ENCODE results near the gene C21orf58. TPM values are rescaled to one million over a fixed set of nuclear protein-coding genes. Genes with fewer than 3 reads are reported as not detected.

The C21orf58 gene
- polyA plus RNA-seq, 3 donors, result 0.15 to 0.73 (median 0.21) TPM

GRCh38 chr21:46357684-46358425 lies 34.2 kb upstream of the C21orf58 start:
- Histone ChIP-seq H3K4me2 (replicated peaks; ENCODE audit: extremely low read depth, low read length, poor library complexity, severe bottlenecking) (no peak overlapping the region), H3K36me3 (replicated peaks in 1 of 2; ENCODE audit: control insufficient read depth in 1 of 2, insufficient read depth in 2 of 2, low read length in 2 of 2) (peaks cover 71 to 88% of the 10 kb centered on the region in 2 donors), H3K27ac (ENCODE audit: low read depth in 1 of 2, low read length in 2 of 2) (no peak overlapping the region), H3K79me2 (ENCODE audit: insufficient read depth, low read length) (no peaks in the 10 kb centered on the region), H3K9ac (ENCODE audit: insufficient read depth, low read length, poor library complexity, severe bottlenecking) (no peak overlapping the region), H3K9me3 (replicated peaks in 1 of 2; ENCODE audit: control insufficient read depth in 1 of 2, insufficient read depth in 1 of 2, low read length in 2 of 2) (no peaks in the 10 kb centered on the region), H3K4me3 (replicated peaks in 1 of 3; ENCODE audit: low read depth in 2 of 3, low read length in 3 of 3) (no peak overlapping the region), H4K20me1 (ENCODE audit: insufficient read depth, low read length) (no peaks in the 10 kb centered on the region), H3K27me3 (ENCODE audit: control insufficient read depth in 2 of 2, insufficient read depth in 2 of 2, low read length in 2 of 2) (no peaks in the 10 kb centered on the region), H2AFZ (ENCODE audit: insufficient read depth, low read depth, low read length, poor library complexity, severe bottlenecking) (no peak overlapping the region), H3K4me1 (ENCODE audit: control insufficient read depth in 1 of 2, insufficient read depth in 2 of 2, low read length in 2 of 2) (no peaks in the 10 kb centered on the region)
- 96% methylated on average over 19 of the region's 19 CpGs for WGBS (ENCODE audit: insufficient coverage)
- H3K9me3 Mint-ChIP-seq, result peaks cover 0 to 5% (median 0%) of the 10 kb centered on the region in 7 donors
- intact Hi-C loops (cut with micrococcal nuclease), result no loop called here
- TF ChIP-seq CTCF (IDR thresholded peaks at IDR 0.05), result no peak
- H3K27ac Mint-ChIP-seq, result peak overlapping the region in 2 of 7 donors; percentile 37 to 45
- H3K4me1 Mint-ChIP-seq, result no peaks in the 10 kb centered on the region
- H3K36me3 Mint-ChIP-seq, result peaks cover 76 to 97% of the 10 kb centered on the region in 2 donors
- peaks cover 0 to 3% (median 0%) of the 10 kb centered on the region in 3 donors for H3K27me3 Mint-ChIP-seq (ENCODE audit: low read depth in 3 of 3)
- DNase-seq, result no peak
- no peak overlapping the region for H3K4me3 Mint-ChIP-seq

GRCh38 chr21:46357335-46357604 lies 33.6 kb upstream of the C21orf58 start:
- peaks cover 74 to 88% of the 10 kb centered on the region in 2 donors for H3K36me3 ChIP-seq (replicated peaks in 1 of 2; ENCODE audit: control insufficient read depth in 1 of 2, insufficient read depth in 2 of 2, low read length in 2 of 2)
- Mint-ChIP-seq H3K9me3 (peaks cover 0 to 5% (median 0%) of the 10 kb centered on the region in 7 donors), H3K4me3 (no peak overlapping the region), H3K27me3 (ENCODE audit: low read depth in 3 of 3) (peaks cover 0 to 3% (median 0%) of the 10 kb centered on the region in 3 donors), H3K36me3 (peaks cover 78 to 97% of the 10 kb centered on the region in 2 donors), H3K4me1 (no peaks in the 10 kb centered on the region), H3K27ac (peak overlapping the region in 1 of 7 donors; percentile 37)
- H3K4me3 ChIP-seq (replicated peaks in 1 of 3; ENCODE audit: low read depth in 2 of 3, low read length in 3 of 3), result no peak overlapping the region
- no peaks in the 10 kb centered on the region for H3K27me3 ChIP-seq (ENCODE audit: control insufficient read depth in 2 of 2, insufficient read depth in 2 of 2, low read length in 2 of 2)
- H3K9ac ChIP-seq (ENCODE audit: insufficient read depth, low read length, poor library complexity, severe bottlenecking), result no peak overlapping the region
- no peak overlapping the region for H2AFZ ChIP-seq (ENCODE audit: insufficient read depth, low read depth, low read length, poor library complexity, severe bottlenecking)
- no peaks in the 10 kb centered on the region for H3K79me2 ChIP-seq (ENCODE audit: insufficient read depth, low read length)
- H3K27ac ChIP-seq (ENCODE audit: low read depth in 1 of 2, low read length in 2 of 2), result no peak overlapping the region
- no peak for DNase-seq
- WGBS (ENCODE audit: insufficient coverage), result 100% methylated on average over 3 of the region's 4 CpGs
- intact Hi-C loops (cut with micrococcal nuclease), result no loop called here
- no peaks in the 10 kb centered on the region for H3K4me1 ChIP-seq (ENCODE audit: control insufficient read depth in 1 of 2, insufficient read depth in 2 of 2, low read length in 2 of 2)
- no peaks in the 10 kb centered on the region for H3K9me3 ChIP-seq (replicated peaks in 1 of 2; ENCODE audit: control insufficient read depth in 1 of 2, insufficient read depth in 1 of 2, low read length in 2 of 2)
- H3K4me2 ChIP-seq (replicated peaks; ENCODE audit: extremely low read depth, low read length, poor library complexity, severe bottlenecking), result no peak overlapping the region
- no peak for TF ChIP-seq CTCF (IDR thresholded peaks at IDR 0.05)
- H4K20me1 ChIP-seq (ENCODE audit: insufficient read depth, low read length), result no peaks in the 10 kb centered on the region
